ENCODE measurements around the gene CARNS1. TPM values are rescaled to one million over a fixed set of nuclear protein-coding genes. Genes with fewer than 3 reads are reported as not detected.

The CARNS1 gene
- total RNA-seq, 1 experiment from 2014 or later: 1.3 TPM

DNA sequence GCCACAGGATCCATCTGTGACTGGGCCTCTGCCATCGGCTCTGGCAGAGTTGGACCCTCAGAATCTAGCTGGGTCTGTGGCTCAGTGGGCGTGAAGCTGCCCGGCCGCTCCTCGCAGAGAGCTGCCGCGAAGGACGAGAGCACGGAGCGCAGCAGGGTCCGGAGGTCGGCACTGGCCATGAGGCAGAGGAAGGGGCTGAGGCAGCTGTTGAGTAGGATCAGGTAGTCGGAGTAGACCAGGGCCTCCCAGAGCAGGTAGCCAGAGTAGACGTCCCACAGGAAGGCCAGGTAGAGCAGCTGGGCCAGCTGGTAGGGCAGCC, 36.1 kb downstream of the CARNS1 start (continued):
- TF ChIP-seq ERG (CRISPR knock-in tag; IDR thresholded peaks at IDR 0.05): no peak

- Mint-ChIP-seq H3K36me3 (no peaks in the 10 kb centered on the region), H3K27ac (0 out of 2 replicates have a peak within 1 kb of the TSS, but pooled peaks have one; percentile 14), H3K4me3 (no peak within 1 kb of the TSS), H3K27me3 (ENCODE audit: low read depth) (peaks cover 3% of the 10 kb centered on the region), H3K4me1 (no peaks in the 10 kb centered on the region), H3K9me3 (no peaks in the 10 kb centered on the region)
- no peak for TF ChIP-seq ZNF423 (CRISPR knock-in tag; IDR thresholded peaks at IDR 0.05)
- TF ChIP-seq ZMAT4 (CRISPR knock-in tag; IDR thresholded peaks at IDR 0.05): no peak
- TF ChIP-seq ELF4 (CRISPR knock-in tag; IDR thresholded peaks at IDR 0.05; ENCODE audit: low read depth): no peak
- no peak for TF ChIP-seq ZNF121 (CRISPR knock-in tag; IDR thresholded peaks at IDR 0.05)
- TF ChIP-seq MXD4 (CRISPR knock-in tag; IDR thresholded peaks at IDR 0.05; ENCODE audit: borderline replicate concordance): no peak
- TF ChIP-seq ATF3 (CRISPR knock-in tag; conservative IDR thresholded peaks at IDR 0.05): no peak
- TF ChIP-seq CREM (CRISPR knock-in tag; IDR thresholded peaks at IDR 0.05): no peak
- TF ChIP-seq USF2 (CRISPR knock-in tag; IDR thresholded peaks at IDR 0.05): no peak
- TF ChIP-seq, protein P1, sequence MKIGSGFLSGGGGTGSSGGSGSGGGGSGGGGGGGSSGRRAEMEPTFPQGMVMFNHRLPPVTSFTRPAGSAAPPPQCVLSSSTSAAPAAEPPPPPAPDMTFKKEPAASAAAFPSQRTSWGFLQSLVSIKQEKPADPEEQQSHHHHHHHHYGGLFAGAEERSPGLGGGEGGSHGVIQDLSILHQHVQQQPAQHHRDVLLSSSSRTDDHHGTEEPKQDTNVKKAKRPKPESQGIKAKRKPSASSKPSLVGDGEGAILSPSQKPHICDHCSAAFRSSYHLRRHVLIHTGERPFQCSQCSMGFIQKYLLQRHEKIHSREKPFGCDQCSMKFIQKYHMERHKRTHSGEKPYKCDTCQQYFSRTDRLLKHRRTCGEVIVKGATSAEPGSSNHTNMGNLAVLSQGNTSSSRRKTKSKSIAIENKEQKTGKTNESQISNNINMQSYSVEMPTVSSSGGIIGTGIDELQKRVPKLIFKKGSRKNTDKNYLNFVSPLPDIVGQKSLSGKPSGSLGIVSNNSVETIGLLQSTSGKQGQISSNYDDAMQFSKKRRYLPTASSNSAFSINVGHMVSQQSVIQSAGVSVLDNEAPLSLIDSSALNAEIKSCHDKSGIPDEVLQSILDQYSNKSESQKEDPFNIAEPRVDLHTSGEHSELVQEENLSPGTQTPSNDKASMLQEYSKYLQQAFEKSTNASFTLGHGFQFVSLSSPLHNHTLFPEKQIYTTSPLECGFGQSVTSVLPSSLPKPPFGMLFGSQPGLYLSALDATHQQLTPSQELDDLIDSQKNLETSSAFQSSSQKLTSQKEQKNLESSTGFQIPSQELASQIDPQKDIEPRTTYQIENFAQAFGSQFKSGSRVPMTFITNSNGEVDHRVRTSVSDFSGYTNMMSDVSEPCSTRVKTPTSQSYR (CRISPR knock-in tag; IDR thresholded peaks at IDR 0.05): no peak
- TF ChIP-seq, protein P2, sequence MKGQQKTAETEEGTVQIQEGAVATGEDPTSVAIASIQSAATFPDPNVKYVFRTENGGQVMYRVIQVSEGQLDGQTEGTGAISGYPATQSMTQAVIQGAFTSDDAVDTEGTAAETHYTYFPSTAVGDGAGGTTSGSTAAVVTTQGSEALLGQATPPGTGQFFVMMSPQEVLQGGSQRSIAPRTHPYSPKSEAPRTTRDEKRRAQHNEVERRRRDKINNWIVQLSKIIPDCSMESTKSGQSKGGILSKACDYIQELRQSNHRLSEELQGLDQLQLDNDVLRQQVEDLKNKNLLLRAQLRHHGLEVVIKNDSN (CRISPR knock-in tag; IDR thresholded peaks at IDR 0.05): no peak
- TF ChIP-seq GTF2I (CRISPR knock-in tag; conservative IDR thresholded peaks at IDR 0.05): no peak
- TF ChIP-seq JAZF1 (CRISPR knock-in tag; IDR thresholded peaks at IDR 0.05): no peak
- no peak for TF ChIP-seq GABPB1 (CRISPR knock-in tag; IDR thresholded peaks at IDR 0.05)
- TF ChIP-seq ZNF219 (CRISPR knock-in tag; IDR thresholded peaks at IDR 0.05; ENCODE audit: borderline replicate concordance): no peak
- TF ChIP-seq SP1 (CRISPR knock-in tag; conservative IDR thresholded peaks at IDR 0.05): no peak
- no peak for TF ChIP-seq NR2C2 (CRISPR knock-in tag; IDR thresholded peaks at IDR 0.05)
- no peak for TF ChIP-seq ZNF396 (CRISPR knock-in tag; IDR thresholded peaks at IDR 0.05; ENCODE audit: borderline replicate concordance)
- TF ChIP-seq, protein P3, sequence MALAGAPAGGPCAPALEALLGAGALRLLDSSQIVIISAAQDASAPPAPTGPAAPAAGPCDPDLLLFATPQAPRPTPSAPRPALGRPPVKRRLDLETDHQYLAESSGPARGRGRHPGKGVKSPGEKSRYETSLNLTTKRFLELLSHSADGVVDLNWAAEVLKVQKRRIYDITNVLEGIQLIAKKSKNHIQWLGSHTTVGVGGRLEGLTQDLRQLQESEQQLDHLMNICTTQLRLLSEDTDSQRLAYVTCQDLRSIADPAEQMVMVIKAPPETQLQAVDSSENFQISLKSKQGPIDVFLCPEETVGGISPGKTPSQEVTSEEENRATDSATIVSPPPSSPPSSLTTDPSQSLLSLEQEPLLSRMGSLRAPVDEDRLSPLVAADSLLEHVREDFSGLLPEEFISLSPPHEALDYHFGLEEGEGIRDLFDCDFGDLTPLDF (CRISPR knock-in tag; IDR thresholded peaks at IDR 0.05): no peak
- DNase-seq (ENCODE audit: low spot score) (no peak), ATAC-seq (no peak)
- CTCF ChIA-PET: interaction anchor here (1.5 kb wide), 2 partner anchors 13 to 50 kb away, joined by 4 read pairs; no protein-coding TSS in a partner anchor
- POLR2A ChIA-PET: no interaction called here
These were observed 36.9 kb downstream of the CARNS1 start, which contains the start of gene GPR152 for GRCh38 chr11:67452141-67452952. GPR152 (minus strand) TSS chr11:67452729; CDS start chr11:67452724, 5 bp downstream.

All from WTC11 (cell line).